EH (cell line): ENCODE results near the gene ASF1B.
A peak's percentile ranks its signal among the peaks of the same experiment; 100 is the strongest.

Experiments
- DNase-seq: peaks from one replicate; pipeline ENCODE4 v3.0.0-alpha.2; 2015; ENCODE audit warnings: low read depth

The ASF1B gene

DNA sequence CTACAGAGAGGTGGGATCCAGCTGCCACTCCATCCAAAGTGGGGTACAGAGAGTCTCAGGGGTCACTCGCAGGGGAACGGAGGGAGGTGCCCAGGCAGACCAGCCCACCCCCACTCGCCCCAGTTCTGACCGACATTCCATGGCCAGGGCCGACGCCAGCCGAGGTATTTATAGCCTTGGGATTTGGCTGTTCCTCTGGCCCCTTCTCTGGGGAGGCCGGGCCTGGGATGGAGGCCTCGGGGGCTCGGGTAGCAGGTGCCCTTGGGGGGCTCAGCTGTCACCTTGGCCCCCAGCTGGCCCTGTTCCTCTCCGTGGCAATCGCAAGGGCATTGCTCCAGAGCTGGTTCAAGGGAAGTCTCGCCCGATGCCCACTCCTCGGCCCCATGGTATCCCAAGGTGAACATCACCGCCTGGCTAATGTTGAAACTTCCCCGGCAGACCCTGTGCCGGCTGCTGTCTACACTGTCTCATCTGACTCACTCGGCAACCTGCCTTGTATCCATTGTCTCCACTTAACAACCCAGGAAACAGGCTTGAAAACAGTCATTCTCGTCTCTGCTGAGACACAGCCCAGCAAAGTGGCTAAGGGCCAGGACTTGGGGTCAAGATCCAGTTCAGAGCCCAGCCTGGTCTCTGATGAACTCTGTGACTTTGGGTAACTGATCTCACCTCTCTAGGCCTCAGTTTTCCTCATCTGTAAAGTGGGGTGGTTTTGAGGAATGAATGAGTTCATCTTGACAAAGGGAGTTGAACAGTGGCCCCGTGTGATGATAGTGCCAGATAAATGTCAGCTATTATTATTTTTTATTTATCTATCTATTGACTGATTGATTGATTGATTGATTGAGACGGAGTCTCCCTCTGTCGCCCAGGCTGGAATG, 28.6 kb downstream of the ASF1B start:
- no peak for DNase-seq

DNA sequence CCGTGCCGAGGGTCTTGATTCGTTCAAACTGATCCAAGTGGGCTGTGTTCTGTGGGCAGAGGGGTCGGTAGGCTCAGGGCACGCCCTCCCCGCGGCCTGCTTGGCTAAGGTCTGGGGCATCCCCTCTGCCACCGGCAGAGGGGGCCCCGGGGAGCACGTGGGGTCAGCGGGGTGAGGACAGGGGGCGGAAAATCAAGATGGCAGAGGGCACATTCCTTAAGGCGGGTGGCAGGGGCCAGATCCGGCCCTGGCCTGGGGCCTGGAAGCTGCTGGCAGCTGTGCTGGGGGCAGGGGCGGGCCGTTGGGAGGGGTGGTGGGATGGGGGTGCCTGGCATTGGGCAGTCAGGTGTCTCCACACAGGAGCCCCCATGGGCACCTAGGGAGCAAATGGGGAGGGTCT, 29.5 kb downstream of the ASF1B start:
- DNase-seq, result no peak

DNA sequence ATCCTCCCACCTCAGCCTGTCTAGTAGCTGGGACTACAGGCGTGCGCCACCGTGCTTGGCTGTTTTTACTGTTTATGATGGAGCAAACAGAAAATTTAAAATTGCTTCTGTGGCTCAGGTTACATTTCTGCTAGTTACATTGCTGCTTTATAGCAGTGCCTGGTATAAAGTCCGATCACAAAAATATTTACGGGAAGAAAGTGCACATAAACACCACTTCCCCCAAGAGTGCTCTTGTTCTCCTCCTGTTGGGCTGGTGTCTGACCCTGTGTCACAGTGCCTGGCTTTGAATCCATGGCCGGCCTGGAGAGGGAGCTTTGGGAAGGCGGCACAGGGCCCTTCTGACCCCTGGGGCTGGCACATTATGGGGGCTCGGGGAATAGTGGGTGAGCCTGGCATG, 30.7 kb downstream of the ASF1B start:
- DNase-seq, result no peak

DNA sequence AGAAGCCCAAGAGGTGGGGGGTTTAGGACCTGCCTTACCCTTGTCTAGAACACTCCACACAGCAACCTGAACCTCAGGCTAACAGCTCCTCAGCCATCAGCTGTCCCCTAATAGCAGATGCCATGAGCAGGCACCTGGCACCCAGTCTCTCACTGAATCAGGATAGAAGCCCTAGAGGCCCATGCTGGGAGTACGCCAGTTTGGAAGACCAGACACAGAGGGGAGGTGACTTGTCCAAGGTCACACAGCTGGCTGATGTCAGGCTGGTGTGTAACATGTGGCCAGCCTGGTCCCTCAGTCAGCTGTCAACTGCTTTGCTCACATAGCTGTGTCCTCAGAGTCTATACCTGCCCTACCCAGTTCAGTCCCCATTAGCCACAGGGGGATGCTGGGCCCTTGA, 33.1 kb downstream of the ASF1B start:
- no peak for DNase-seq

DNA sequence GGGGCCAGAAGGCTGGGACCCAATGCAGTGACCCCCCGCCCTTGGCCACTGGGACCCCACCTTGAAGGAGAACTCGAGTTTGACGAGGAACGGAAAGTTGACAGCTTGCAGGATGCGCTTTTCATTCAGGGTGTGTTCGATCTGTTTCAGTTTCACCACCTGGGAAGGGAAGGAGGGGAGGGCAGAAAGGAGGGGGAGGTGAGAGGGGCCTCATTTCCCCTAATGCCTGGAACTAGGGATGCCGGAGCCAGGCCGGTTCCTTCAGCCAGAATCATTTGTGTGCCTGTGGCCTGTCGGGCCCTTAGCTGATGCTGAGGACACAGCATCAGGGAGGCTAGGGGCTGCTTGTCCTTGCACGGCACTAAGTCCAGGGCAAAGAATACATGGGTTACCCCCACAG, 33.6 kb downstream of the ASF1B start:
- DNase-seq, result no peak

DNA sequence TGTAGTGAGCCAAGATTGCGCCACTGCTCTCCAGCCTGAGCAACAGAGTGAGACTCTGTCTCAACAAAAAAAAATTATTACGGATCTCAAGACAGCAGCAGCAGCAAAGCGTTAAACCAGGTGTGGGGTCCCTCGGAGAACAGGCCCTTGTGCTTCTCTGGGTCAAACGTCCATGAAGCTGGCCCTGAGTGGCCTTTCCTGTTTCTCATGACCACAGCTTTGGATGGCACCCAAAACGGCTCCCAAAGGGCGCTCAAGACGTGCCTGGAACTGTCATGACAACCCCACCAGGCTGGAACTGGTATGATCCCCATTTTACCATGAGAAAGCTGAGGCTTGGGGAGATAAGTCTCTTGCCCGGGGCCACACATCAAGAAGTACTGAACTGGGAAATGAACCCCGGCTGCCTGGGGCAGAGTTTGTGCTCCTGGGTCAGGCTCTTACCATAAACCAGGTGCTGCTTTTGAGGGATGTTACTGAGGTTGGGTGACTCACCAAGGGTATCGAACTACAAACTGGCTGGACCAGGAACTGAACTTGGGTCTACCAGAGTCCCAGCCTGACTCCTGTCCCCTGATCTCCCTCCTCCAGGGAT, 34.2 kb downstream of the ASF1B start:
- no peak for DNase-seq

DNA sequence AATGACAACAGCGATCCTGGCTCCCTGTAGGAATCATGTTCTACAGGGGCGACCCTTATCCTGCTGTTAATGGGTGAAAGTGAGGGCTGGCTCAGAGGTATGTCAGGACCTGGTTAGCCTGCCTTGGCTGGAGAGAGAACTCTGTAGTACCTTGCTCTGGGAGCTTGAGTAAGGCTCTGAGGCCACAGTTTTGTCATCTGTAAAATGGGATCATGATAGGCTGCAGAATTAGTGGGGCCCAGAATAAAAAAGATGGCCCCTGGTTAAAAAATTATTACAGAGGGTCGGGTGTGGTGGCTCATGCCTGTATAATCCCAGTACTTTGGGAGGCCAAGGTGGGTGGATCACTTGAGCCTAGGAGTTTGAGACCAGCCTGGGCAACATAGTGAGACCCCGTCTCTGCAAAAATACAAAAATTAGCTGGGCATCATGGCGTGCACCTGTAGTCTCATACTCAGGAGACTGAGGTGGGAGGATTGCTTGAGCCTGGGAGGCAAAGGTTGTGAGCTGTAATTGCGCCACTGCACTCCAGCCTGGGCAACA, 35.3 kb downstream of the ASF1B start:
- DNase-seq, result no peak

DNA sequence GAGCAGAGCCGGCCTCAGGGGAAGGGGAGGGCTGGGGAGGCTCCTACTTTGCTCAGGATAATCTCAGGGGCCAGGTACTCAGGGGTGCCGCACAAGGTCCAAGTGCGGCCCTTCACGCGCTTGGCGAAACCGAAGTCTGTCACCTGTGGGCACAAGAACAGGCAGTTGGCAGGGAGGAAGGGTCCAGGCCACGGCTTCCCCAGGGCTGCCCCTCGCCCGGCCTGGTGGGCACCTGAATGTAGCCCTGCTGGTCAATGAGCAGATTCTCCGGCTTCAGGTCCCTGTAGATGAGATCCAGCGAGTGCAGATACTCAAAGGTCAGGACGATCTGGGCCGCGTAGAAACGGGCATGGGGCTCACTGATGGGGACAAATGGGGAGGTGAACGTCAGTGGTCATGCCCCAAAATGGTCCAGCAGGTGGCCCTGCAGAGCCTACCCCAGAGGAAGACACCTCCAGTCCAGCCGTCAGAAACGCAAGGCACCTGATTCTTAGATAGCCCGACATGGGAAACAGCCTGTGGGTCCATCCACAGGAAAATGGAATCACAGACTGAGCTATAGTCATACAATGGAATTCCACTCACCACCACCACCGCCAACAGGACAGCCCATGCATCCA, 38.7 kb downstream of the ASF1B start:
- no peak for DNase-seq

DNA sequence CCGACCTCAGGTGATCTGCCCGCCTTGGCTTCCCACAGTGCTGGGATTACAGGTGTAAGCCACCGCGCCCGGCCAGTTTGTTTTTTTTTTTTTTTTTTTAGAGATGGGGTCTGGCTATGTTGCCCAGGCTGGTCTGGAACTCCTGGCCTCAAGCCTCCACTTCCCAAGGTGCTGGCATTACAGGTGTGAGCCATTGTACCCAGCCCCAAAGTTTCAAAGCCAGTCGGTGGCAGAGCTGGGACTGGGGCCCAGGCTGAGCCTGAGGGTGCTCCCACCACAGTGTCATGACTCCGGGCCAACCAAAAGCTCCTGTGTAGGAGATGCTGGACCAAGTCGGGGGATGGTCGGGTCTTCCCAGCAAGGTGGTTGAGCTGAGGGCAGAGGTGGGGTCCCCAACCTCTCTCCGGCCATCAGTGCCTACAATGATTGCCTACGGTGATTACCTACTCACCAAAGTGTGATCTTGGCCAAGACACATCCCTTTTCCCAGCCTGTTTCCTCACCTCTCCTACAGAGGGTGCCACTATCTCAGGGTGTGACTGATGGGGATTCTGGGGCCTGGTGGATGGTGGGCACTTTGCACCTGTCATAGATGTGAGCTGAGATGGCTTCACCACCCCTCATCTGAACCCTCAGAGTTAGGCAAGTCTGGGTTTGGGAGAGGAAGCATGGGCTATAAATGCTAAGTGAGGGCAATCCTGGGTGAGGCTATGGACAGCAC, 40.0 kb downstream of the ASF1B start:
- no peak for DNase-seq

DNA sequence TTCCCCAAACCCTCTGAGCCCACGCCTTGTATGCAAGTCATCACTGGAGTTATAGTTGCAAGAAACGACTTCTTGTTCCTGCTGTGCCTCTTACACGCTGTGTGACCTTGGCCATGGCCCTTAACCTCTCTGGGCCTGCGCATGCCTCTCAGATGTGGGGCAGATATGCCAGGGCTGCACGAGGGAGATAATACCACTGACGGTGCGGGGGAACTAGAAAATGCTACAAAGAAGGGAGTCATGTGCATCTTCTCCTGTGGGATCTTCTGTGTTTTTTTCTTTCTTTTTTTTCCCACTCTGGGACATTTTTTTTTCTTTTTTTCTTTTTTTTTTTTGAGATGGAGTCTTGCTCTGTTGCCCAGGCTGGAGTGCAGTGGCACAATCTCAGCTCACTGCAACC, 41.5 kb downstream of the ASF1B start:
- DNase-seq, result no peak

DNA sequence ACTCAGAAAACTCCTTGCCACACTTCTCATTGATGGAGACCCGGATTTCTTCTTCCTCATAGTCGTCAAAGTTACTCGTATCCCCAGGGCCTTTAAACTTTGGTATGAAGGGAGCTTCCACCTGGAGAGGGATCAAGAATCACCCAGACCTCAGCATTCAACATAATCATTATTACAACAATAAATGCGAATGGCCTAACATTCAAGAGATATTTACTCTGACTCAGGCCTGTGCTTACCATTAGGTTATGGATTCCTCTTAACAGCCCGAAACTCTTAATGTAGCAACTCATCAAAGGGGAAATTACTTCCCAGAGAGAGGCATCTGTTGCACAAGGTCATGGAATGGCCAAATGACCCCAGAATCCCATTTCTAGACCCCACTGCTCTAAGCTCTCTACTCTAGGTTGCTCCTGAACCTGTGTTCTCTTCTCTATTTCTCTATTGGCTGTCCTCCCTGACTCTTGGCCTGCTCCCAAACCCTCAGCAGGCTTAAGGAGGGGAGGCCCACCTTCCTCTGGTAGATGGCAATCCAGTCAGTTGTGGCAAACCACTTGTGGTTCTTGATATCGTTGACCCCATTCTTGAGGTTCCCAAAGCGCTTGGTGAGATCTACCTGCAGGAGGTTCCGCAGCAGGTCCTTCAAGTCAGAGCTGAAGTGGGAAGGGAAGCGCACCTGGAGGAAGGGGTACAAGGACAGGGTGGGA, 43.1 kb downstream of the ASF1B start:
- no peak for DNase-seq

DNA sequence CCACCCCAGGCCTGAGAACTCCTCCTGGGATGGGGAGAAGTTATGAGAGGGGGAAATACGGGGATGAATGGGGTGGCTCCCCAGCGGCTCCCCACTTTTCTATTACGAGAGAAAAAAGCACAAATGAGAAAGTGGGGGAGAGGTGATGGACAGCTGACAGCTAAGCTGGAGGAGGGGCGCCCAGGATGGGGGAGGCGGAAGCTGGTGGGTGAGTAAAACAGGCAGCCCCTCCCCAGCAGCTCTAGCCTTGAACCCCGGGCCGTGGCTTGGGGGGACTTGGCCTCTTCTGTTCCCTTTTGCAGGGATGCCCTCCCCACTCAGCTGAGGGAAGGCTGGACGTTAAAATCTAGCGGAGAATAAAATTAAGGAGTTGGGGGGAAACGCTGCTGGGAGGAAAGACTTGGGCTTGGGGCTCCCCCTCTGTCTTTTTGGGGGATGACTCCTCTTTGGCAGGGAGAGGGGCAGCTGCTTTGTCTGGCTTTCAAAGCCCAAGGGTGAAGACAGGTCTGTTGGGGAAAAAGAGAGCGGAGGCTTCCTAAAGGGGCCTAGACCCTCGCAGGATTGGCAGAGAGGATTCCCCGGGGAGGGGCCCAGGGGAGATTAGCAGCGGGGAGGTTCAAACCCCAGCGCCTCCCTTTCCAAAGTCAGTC, 44.5 kb downstream of the ASF1B start:
- no peak for DNase-seq

DNA sequence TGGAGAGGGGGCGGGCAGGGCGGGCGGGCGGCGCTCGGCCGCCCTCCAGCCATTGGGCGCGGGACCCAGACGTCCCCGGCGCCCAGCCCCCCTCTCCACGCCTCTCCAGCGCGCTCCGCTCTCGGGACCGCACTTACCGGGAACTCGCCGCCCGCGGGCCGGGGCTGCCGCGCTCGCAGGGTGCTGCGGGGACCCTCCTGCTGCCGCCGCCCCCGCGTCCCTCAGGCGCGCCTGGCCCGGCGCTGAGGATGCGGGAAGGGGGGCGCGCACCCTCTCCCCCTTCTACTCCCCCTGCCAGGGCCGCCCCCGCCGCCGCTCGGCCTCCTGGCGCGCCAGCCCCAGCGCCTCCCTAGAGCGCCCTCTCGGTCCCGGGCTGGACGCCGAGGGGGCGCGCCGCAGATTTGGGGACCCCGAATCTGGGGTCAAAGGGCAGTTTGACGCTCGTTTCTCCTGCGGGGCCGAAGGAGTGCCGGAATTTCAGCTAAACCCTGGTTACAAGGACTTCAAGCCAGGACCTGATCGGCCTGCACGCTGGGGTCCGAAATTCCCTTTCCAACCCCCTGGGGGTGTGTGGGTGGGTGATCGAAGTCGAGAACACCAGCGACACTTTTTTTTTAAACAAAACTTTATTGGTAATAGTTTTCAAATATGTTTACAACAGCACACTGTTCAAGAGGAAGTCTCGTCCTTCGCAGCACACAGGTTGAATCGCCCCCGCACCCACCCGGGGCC, 45.1 kb downstream of the ASF1B start:
- DNase-seq, result peak; percentile 51

DNA sequence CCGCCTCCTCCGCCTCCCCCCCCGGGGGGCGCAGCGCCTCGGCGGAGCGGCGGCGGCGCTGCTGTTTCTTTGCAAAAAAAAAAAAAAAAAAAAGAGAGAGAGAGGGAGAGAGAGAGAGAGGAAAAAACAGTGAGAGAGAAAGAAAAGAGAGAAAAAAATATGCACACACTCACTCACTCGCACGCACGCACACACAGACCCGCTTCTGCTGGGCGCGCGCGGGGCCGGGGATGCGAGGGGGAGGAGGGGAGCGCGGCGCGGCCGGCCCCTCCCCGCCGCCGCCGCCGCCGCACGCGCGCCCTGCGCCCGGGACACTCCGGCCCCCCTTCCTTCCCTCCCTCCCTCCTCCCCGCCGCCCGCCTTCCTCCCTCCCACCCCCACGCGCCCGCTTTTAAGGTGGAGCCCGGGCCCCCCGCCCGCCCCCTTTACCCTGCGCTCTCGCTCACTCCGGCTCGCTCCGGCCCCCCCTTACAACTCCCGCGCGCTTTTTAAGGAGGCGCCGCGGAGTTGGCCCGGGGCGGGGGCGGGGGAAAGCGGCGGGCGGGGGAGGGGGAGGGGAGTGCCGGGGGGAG, 45.8 kb downstream of the ASF1B start, which contains the start of gene SAMD1:
Gene SAMD1 (minus strand): TSS at position 243 of the 572 bp plus-strand sequence.
- peak; percentile 87 for DNase-seq

DNA sequence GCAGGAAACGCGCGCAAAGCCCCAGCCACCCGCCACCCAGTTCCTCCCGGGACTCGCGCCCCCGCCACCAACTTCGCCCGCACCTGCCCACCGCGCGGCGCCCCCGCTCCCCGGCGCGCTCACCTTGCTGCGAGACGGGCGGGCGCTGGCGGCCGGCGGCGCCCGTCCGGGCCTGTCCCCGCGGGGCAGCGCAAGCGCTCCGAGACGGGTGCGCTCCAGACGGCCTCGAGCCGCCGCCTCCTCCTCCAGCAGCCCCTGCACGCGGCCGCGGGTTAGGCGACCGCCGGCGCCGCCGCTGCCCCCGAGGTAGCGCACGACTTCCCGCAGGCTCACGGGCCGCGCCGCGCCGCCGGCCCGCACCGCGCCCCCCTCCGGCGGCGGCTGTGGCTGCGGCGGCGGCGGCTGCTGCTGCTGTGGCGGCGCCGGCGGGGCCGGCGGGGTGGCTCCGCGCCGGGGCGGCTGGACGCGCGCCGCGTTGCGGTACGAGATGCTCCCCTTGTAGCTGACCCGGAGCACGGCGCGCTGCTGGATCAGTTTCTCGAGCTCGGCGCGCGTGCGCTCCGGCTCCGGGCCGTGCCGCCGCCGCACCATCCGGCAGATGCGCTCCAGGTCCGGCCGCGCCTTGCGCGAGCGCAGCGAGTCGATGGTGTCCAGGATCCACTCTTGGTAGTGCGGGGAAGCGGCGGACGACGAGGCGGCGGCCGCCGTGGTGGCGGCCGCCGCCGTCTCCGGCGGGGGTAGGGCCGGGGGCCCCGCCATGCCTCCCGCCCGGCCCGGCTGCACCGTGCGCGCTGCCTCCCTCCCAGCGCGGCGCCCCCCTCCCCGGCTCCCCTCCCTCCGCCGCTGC, 46.5 kb downstream of the ASF1B start:
- peak; percentile 65 for DNase-seq

DNA sequence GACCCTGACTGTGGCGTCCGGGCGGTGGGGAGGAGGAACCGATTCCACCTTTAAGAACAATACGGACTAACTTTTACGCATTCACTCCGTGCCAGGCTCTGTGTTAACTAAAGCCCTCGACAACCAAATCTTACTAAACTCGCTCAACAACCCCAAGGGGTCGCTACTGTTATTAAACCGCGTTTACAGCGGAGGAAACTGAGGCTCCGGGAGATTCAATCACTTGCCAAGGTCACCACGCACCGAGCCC, 47.1 kb downstream of the ASF1B start:
- no peak for DNase-seq

DNA sequence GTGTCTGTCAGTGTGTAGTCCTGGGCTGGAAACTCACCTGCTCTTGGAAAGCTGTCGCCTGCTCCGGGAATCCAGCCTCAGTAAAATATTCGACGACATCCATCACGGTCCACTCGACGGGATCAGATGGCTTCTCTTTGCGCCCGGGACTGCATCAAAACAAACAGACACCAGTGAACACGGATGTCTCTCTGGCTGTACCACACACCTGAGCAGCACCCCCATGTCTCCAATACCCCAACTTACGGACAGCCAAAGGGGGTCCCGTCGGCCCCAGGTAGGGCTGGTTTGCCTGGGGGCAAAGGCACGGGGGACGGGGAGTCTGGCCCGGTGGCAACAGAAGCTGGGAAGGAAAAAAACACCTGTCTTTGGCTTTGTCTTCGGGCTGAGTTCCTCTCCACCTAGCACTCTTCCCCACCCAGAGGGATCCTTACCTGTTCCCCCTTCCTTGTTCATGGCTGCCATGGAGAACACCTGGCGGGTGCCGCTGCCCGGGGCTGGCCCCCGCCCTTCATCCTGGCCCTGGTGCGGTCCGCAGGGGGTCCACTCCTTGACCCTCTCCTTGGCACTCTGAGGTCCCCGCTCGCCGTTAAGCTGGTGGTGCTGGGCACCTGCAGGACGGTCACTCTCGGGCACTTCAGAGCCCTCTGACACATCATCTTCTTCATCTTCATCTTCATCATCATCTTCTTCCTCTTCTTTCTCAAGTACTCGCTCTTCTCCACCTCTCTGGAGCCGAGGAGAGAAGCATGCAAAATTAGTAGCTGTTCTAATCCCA, 47.6 kb downstream of the ASF1B start:
- DNase-seq, result no peak

DNA sequence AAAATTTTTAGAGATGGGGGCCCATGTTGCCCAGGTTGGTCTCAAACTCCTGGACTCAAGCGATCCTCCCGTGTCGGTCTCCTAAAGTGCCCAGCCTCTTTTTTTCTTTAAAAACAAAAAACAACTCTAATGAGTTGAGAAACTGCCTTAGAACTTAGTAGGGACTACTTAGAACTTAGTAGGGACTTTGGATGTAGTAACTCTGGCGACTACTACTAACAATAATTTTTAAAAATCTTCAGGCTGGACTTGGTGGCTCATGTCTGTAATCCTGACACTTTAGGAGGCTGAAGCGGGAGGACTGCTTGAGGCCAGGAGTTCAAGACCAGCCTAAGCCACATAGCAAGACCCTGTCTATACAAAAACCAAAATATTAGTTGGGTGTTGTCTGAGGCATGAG, 50.3 kb downstream of the ASF1B start:
- DNase-seq, result no peak
